Stimulated activated CD4-positive, alpha-beta T cell treated with anti-CD3 and anti-CD28 coated beads, TNF-alpha, amount 100 ng/mL, for 48 hours (primary cell): ENCODE data around the gene ASCC3.
"Not testable (repeated sequence)": the region's sequence is repeated elsewhere in the genome, so short reads cannot be mapped to it uniquely, and the experiment has no call there.

Experiments
- DNase-seq, 3 donors: peaks; one replicate each; pipeline ENCODE4 v3.0.0-alpha.2; 2020; ENCODE audit warnings: low read depth in 3 of 3

Gene ASCC3

DNA sequence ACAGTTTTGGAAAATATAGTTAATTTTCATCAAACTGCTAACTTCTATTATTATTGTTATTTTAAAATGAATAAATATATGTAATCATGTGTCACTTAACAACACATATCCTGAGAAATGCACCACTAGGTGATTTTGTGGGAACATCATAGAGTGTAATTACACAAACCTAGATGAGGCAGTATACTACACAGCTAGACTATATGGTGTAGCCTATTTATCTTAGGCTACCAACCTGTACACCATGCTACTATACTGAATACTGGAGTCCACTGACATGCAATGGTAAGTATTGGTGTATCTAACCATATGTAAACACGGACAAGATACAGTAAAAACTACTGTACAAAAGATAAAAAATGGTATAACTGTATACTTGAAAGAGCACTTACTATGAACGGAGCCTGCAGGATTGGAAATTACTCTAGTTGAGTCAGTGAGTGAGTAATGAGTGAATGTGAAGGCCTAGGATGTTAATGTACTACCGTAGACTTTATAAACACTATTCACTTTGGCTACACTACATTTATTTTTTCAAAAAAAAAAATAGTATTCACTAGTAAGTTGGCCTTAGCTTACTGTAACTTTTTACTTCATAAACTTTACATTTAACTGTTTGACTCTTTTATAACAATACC, 72.4 kb downstream of the ASCC3 start:
- DNase-seq: no peak

DNA sequence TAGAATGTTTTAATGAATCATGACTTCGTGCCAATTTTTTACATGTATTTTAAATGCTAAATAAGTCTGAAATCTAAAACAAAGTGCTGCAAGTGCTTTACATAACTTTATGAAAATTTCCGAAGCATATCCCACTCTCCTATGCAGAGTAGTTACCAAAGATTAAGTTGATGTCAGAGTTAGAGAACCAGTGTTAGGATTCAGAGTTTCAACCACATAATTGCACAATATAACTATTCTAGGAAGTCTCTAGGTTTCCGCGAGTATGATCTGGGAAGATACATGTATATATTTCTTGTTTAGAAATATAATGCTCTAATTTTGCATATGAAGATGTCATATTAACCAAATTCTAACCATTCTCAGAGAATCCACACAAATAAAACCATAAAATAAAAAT, 74.8 kb downstream of the ASCC3 start:
- DNase-seq: no peak

DNA sequence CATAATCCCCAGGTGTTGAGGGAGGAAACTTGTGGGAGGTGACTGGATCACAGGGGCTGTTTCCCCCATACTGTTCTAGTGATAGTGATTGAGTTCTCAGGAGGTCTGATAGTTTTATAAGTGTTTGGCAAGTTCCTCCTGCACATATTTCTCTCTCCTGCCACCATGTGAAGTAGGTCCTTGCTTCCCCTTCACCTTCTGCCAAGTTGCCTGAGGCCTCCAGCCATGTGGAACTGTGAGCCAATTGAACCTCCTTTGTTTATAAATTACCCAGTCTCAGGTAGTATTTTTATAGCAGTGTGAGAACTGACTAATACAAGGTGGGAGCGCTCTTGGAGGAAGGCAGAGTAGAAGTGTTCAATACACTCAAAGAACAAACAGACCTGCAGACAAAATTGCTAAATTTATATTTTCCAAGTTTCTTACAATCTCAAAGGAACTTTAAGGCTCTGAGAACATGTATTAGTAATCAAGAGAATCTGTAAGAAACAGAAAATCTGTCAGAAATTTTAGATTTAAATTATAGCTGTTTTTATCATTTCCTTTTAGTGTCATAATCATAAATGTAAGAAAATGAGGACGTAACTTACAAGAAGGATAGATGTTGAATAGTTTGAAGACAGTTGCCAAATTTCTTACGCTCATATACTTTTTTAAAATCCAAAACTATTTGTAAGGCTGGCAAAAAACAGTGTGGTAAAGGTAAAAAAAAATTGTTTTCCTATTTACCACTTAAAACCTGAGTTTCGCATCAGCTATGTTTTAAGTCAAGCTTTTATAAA, 77.7 kb downstream of the ASCC3 start:
- no peak for DNase-seq

DNA sequence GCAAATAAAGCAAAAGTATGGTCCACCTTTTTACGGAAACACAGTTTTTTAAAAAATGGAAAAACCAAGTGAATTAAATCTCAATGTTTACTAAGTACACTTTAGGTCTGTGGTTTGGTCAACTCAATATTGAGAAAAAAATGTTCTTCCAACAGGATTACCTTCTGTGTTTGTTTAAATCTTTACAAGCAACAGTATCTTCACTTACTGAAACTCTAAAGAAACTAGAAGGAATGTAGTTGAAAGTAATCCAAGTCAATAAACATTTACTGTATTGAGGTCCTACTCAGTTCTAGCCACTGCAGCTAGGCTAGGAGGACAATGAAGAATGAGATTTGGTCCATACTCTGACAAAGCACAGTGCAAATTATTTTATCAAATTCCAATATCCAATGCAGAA, 80.1 kb downstream of the ASCC3 start:
- DNase-seq: no peak

DNA sequence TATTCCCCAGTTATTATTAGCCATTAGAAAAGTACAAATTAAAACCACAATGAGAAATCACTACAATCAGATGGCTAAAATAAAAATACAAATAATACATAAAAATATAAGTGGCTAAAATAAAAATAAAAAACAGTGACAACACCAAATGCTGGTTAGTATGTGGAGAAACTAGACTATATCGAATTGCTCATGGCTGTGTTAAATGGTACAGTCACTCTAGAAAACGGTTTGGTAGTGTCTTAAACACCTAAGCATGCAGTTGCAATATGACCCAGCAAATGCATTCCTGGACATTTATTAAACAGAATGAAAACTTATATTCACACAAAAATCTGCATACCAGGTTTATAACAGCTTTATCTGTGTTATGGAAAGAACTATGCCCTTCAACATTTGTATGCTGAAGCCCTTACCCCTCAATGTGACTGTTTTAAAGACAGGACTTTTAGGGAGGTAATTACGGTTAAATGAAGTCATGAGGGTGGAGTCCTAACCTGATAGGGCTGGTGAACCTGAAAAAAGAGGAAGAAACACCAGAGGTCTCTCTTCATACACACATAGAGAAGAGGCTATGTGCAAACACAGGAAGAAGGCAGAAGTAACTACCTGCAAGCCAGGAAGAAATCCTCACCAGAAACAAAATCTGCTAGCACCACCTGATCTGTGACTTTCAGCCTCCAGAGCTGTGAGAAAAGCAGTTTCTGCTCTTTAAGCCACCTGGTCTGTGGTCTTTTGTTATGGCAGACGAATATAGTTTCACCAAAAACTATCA, 84.9 kb downstream of the ASCC3 start:
- no peak for DNase-seq

DNA sequence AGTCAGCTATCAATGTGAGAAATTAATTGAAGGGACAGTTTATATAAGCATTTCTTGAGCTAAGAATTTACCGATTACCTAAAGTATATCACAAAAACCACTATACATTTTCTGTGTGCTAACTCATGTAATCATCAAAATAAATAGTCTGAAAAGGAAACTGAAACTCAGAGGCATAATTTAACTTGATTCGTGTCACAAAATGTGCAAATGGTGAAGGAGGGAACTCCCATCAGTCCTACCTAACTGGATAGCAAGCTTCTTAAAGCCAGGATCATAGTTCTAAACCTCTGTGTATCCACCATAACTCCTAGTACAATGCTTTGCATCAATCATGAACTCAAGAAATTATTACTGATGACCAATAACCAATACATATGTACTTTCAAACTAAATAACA, 91.0 kb downstream of the ASCC3 start:
- no peak for DNase-seq

DNA sequence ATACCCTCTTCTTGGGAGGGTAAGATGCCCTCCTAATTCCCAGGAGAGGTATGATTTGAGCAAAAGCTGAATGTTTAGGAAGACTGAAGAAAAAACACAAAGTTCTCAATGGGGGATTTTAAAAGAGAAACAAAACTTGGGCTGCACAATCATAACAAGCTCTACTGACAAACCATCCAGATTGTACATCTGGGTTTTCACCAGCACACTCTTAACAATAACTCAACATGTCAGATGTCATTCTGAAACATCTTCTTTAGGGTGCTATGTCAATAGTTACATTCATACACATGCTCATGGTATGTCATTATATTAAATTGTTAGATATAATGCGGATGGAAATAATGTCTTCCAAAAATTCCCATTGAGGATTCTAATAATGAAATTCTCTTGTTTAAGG, 95.1 kb downstream of the ASCC3 start:
- DNase-seq: no peak

DNA sequence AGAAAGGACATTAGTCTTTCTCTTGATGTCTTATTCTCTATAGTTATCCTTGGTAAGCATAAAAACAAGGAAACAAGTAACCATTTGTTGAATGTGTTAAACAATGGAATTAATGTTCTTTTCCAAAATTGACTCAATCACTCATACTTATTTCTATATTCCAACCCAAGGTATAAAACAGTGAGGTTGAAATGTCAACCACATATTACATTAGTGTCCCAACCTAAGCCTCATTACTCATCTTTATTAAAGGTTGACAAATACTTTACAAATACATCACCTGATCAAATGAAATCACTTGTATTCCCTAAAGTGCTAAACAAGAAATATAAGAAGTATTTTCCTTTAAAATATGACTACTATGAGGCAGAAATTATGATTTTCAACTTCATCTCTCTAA, 100.5 kb downstream of the ASCC3 start:
- DNase-seq: no peak

DNA sequence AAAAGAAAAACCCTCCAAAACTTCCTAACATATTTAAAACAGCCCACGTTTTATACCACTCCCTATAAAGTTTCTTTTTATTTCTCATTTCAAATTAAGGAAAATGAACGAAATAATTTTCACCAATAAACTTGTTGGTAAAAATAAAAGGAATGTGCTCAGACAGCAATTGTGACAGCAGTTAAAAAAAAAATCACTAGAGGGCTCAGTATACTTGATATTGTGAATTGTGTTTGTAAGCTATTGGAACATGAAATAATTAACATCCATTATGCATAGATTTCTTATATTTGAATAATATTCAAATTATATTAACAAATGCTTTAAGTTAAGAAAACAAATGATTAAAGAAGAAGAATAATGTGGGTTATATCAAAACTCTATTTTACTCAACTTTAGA, 105.5 kb downstream of the ASCC3 start:
- no peak for DNase-seq

DNA sequence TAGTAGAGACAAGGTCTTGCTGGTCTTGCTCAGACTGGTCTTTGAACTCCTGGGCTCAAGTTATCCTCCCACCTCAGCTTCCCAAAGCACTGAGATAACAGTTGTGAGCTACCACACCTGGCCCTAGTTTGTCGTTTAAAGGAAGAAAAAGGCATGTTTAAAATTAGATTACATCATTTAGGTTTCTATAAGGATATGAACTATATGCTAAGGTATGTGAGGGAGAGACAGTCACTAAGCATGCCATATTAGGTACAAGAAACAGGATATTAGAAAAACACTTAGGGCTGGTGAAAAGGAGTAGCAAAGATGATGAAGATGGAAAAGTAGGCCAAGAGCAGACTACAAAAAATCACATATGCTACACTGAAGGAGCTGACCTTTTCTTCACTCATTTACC, 106.4 kb downstream of the ASCC3 start:
- DNase-seq: no peak

DNA sequence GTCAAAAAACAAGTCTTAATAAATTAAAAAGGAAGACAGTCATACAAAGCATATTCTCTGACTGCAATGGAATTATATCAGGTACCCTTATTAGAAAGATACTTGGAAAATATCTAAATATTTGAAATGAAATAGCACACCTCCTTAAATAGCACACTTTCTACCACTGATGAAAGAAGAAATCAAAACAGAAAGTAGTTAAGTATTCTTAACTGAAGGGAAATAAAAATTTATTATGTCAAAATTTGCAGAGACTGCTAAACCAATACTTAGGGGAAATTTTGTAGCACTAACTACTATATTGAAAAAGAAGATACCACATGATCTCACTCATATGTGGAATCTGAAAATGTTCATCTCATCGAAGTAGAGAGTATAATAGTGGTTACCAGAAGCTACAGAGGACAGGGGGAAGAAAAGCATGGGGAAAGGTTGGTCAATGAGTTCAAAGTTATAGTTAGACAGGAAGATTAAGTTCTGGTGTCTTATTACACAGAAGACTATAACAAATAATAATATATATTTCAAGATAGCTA, 112.2 kb downstream of the ASCC3 start:
- DNase-seq: no peak

DNA sequence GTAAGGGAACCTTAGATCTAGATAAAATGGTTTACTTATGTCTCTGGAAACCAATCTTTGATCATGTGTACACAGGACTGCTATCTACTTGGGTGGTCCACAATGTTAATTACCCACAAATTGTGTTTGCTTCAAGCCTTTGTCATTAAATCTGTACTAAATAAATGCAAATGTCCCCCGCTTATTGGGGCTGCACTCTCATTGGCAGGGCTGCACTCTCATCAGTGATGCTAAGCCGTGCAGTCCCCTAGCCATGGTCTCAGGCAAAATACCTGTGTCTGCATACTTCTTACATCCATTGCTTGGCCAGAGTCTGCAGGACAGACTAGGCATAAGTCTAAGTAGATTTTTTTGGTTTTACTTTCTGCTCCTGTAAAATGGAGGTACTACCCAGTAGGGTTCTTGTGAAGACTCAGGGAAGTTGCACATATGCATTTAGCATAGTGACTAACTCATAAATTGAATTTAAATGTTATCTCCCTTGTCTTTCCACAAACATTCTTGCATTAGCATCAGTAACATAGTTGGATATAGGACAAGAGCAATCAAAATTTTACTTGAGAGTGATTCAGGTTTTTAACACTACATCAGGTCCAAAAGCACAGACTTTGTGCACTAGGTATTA, 117.4 kb downstream of the ASCC3 start:
- DNase-seq: no peak

DNA sequence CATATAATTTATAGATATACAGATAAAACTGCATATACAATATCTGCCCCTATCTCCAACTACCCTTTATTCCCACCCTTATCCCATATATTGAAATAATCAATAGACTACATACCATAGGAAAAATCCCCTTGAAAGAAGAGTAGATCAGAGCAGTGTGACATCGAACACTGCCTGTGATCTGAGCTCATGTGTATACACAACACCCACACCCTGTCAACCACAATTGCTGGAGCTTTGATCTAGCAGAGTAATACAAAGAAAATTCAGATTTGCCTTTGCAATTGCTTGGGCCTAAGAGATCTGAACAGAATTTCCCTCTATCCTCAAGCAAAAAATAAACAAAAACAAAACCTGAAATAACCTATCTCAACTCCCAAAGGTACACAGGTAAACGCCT, 119.3 kb downstream of the ASCC3 start:
- DNase-seq: no peak

DNA sequence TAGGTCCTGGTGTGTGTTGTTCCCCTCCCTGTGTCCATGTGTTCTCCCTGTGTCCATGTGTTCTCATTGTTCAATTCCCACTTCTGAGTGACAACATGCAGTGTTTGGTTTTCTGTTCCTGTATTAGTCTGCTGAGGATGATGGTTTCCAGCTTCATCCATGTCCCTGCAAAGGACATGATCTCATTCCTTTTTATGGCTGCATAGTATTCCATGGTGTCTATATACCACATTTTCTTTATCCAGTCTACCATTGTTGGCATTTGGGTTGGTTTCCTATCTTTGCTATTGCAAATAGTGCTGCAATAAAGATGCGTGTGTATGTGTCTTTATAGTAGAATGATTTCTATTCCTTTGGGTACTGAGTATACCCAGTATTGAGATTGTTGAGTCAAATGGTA, 122.7 kb downstream of the ASCC3 start:
- DNase-seq: not testable (repeated sequence)

DNA sequence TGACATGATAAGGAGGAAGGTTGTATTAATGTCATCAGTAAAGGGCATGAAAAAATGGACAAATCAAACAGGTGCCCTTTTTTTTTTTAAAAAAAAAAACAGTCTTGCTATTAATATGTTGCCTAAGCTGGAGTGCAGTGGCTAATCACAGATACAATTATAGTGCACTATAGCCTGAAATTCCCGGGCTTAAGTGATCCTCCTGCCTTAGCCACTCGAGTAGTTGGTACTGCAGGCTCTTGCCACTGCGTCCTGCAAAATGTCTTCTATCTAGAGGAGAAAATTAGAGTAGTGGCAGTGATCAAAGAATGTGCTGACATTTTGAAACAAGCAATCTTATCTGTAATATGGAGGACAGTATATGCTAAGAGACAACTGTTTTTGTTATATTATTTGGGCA, 127.7 kb downstream of the ASCC3 start:
- DNase-seq: no peak

DNA sequence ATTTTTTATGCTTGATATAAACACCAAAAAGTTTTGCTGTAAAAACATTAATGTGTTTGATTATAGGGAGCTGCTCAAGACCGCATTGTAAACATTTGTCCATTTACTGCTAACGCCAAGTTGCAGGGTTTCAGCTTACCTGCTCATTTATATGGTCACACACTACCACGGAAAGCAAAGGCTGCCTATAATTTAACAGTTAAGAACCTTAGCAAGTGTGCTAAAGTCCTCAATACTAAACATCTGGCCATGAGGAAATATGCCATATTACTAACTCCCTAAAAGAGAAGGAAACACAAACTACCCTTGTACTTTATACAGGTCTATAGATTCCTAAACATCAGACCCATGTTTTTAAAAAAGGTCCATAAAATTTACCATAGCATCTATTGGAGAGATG, 129.5 kb downstream of the ASCC3 start:
- DNase-seq: no peak

DNA sequence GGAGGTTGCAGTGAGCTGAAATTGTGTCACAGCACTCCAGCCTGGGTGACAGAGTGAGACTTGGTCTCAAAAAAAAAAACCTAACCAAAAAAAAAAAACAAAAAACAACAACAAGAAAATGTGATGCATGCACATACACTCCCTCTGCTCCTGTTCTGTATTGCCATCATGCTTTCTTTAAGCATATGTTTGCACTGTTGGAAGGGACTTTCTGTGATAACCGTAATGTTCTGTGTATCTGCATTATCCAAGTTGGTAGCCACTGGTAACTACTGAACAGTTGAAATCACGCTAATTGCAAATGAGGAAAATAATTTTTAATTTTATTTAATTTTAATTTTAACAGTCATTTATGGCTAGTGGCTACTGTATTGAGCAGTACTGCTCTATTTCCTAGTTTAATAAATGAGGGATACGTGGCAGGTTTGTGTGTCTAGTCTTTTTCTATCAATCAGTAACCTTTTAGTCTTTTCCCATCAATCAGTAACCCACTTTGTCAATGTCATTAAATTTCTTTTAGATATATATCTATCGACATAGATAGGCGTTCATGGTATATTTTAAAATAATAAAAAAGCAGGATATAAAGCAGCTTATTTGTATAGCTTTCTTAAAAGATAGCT, 135.6 kb downstream of the ASCC3 start:
- DNase-seq: no peak

DNA sequence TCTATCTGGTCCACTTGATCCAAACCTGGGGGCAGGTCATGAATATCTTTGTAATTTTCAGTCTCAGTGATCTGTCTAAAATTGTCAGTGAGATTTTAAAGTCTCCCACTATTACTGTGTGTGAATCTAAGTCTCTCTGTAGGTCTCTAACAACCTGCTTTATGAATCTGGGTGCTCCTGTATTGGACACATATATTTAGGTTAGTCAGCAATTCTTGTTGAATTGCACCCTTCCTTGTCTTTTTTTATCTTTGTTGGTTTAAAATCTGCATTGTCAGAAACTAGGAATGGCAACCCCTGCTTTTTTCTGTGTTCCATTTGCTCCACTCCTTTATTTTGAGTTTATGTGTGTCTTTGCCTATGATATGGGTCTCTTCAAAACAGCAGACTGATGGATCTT, 140.7 kb downstream of the ASCC3 start:
- DNase-seq: no peak

DNA sequence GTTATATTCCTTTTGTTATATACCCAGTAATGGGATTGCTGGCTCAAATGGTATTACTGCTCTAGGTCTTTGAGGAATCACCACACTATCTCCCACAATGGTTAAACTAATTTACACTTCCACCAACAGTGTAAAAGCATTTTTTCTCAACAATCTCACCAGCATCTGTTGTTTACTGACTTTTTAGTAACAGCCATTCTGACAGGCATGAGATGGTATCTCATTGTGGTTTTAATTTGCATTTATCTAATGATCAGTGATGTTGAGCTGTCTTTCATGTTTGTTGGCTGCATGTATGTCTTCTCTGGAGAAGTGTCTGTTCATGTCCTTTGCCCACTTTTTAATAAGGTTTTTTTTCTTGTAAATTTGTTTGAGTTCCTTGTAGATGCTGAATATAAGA, 143.4 kb downstream of the ASCC3 start:
- not testable (repeated sequence) for DNase-seq

DNA sequence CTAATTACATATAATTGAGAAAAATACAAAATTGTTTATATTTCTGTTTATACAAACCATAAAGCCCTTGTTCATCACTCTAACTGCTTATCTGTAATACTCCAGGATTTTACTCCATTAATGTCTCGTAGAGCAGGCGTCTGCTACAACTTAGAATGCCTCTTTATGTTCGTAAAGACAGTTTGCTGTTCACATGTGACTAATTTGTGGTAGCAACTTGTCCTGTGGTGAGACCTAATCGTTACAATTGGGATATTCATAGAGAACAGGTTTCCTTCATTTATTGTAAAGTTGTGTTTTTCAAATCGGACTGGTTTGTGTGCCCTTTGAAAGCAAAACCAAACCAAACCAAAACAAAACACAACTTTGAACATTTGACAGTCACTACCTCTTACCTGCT, 149.7 kb downstream of the ASCC3 start:
- DNase-seq: no peak
